ENCODE measurements around the gene TRIO. TPM values are rescaled to one million over a fixed set of nuclear protein-coding genes. Genes with fewer than 3 reads are reported as not detected.

Gene TRIO
- total RNA-seq, 4 donors from 2014 or later, result 21.2 to 105 (median 47.6) TPM

- intact Hi-C loops (cut with DNase I), result no loop called here
- 71 to 77% methylated on average over 6 of the region's 9 CpGs for WGBS, 2 donors
Observed at GRCh38 chr5:14297697-14298096, 154.6 kb downstream of the TRIO start.

GRCh38 chr5:14298126-14298847, 155.1 kb downstream of the TRIO start:
- intact Hi-C loops (cut with DNase I), result no loop called here
- DNase-seq, result no peak

More at GRCh38 chr5:14297697-14298096, 154.6 kb downstream of the TRIO start:
- no peaks in the 10 kb centered on the region for H3K27me3 ChIP-seq
- DNase-seq, result no peak
- H3K36me3 ChIP-seq, result peaks cover 0 to 51% (median 0%) of the 10 kb centered on the region in 3 donors
- H3K4me1 ChIP-seq, result peaks cover 0 to 39% (median 23%) of the 10 kb centered on the region in 3 donors
- TF ChIP-seq POLR2A (IDR thresholded peaks at IDR 0.05), result no peak
- TF ChIP-seq CTCF (IDR thresholded peaks at IDR 0.05), result no peak
- H3K27ac ChIP-seq, result peak overlapping the region in 2 of 4 donors; percentile 56 to 62
- no peaks in the 10 kb centered on the region for H3K9me3 ChIP-seq
- no peak overlapping the region for H3K4me3 ChIP-seq

GRCh38 chr5:14299666-14300065, 156.5 kb downstream of the TRIO start:
- H3K4me1 ChIP-seq, result peaks cover 3 to 46% (median 25%) of the 10 kb centered on the region in 3 donors
- no peak overlapping the region for H3K4me3 ChIP-seq
- intact Hi-C loops (cut with DNase I), result no loop called here
- 95 to 98% methylated on average over 4 of the region's 4 CpGs for WGBS, 2 donors
- H3K27ac ChIP-seq, result no peak overlapping the region
- H3K36me3 ChIP-seq, result peaks cover 0 to 40% (median 0%) of the 10 kb centered on the region in 3 donors
- DNase-seq, result no peak
- TF ChIP-seq POLR2A (IDR thresholded peaks at IDR 0.05) (no peak), CTCF (IDR thresholded peaks at IDR 0.05) (no peak)
- H3K9me3 ChIP-seq, result no peaks in the 10 kb centered on the region
- no peaks in the 10 kb centered on the region for H3K27me3 ChIP-seq

More at GRCh38 chr5:14298126-14298847, 155.1 kb downstream of the TRIO start:
- Histone ChIP-seq H3K4me1 (peaks cover 0 to 39% (median 23%) of the 10 kb centered on the region in 3 donors), H3K9me3 (no peaks in the 10 kb centered on the region), H3K27ac (peak overlapping the region in 2 of 4 donors; percentile 56 to 62), H3K4me3 (no peak overlapping the region), H3K36me3 (peaks cover 0 to 46% (median 0%) of the 10 kb centered on the region in 3 donors), H3K27me3 (no peaks in the 10 kb centered on the region)
- 17 to 28% methylated on average over 3 of the region's 3 CpGs for WGBS, 2 donors
- TF ChIP-seq CTCF (IDR thresholded peaks at IDR 0.05) (no peak), POLR2A (IDR thresholded peaks at IDR 0.05) (no peak)

GRCh38 chr5:14301186-14301585, 158.0 kb downstream of the TRIO start:
- Histone ChIP-seq H3K4me1 (peaks cover 5 to 45% (median 28%) of the 10 kb centered on the region in 3 donors), H3K4me3 (no peak overlapping the region), H3K27me3 (no peaks in the 10 kb centered on the region), H3K27ac (no peak overlapping the region), H3K9me3 (no peaks in the 10 kb centered on the region), H3K36me3 (peaks cover 0 to 44% (median 0%) of the 10 kb centered on the region in 3 donors)
- no peak for DNase-seq
- no peak for TF ChIP-seq CTCF (IDR thresholded peaks at IDR 0.05)
- no peak for TF ChIP-seq POLR2A (IDR thresholded peaks at IDR 0.05)
- intact Hi-C loops (cut with DNase I), result no loop called here
- WGBS, 2 donors, result 89 to 92% methylated on average over 3 of the region's 3 CpGs

GRCh38 chr5:14302330-14302729, 159.2 kb downstream of the TRIO start:
- WGBS, 2 donors, result 90 to 95% methylated on average over 3 of the region's 3 CpGs
- peaks cover 5 to 34% (median 20%) of the 10 kb centered on the region in 3 donors for H3K4me1 ChIP-seq
- H3K4me3 ChIP-seq, result no peak overlapping the region
- DNase-seq, result no peak
- no peaks in the 10 kb centered on the region for H3K27me3 ChIP-seq
- no peaks in the 10 kb centered on the region for H3K9me3 ChIP-seq
- TF ChIP-seq CTCF (IDR thresholded peaks at IDR 0.05) (no peak), POLR2A (IDR thresholded peaks at IDR 0.05) (no peak)
- no peak overlapping the region for H3K27ac ChIP-seq
- intact Hi-C loops (cut with DNase I), result no loop called here
- H3K36me3 ChIP-seq, result peaks cover 0 to 50% (median 0%) of the 10 kb centered on the region in 3 donors
